Activated naive CD8-positive, alpha-beta T cell treated with anti-CD3 and anti-CD28 coated beads, Interleukin-2, amount 10 ng/mL, durations not matched to agents 7 days and 5 days (primary cell): Measurements from ENCODE around the gene MRPL21. TPM values are rescaled to one million over a fixed set of nuclear protein-coding genes. Genes with fewer than 3 reads are reported as not detected.
"Not testable (repeated sequence)": the region's sequence is repeated elsewhere in the genome, so short reads cannot be mapped to it uniquely, and the experiment has no call there.

Source experiments
- ATAC-seq: fragments of 150-1000 bp; cut with Tn5 transposase; one replicate; pipeline ENCODE4 v1.10.0; 2021; ENCODE audit warnings: low read depth, moderate library complexity
- POLR2A ChIA-PET: fragments of 350-600 bp; sonication (Branson Sonifier 250); formaldehyde crosslinking; loops from one replicate; lab custom pipeline; 2021; ENCODE audit warnings: antibody characterized with exemption; lab: Charles Lee
- DNase-seq: peaks from one replicate; pipeline ENCODE4 v3.0.0; 2021
- H3K27ac Mint-ChIP-seq: one replicate; pipeline ENCODE4 v1.8.0; 2022; ENCODE audit warnings: mild to moderate bottlenecking, mixed read lengths
- H3K27me3 Mint-ChIP-seq: one replicate; pipeline ENCODE4 v1.8.0; 2022; ENCODE audit warnings: mild to moderate bottlenecking, moderate library complexity, mixed read lengths
- H3K36me3 Mint-ChIP-seq: one replicate; pipeline ENCODE4 v1.8.0; 2021; ENCODE audit warnings: mild to moderate bottlenecking, mixed read lengths
- H3K4me1 Mint-ChIP-seq: one replicate; pipeline ENCODE4 v1.8.0; 2021; ENCODE audit warnings: mixed read lengths
- H3K4me3 Mint-ChIP-seq: one replicate; pipeline ENCODE4 v1.8.0; 2022; ENCODE audit warnings: mild to moderate bottlenecking, moderate library complexity, mixed read lengths
- H3K9me3 Mint-ChIP-seq: one replicate; pipeline ENCODE4 v1.8.0; 2021; ENCODE audit warnings: mixed read lengths
- total RNA-seq, 2 experiments: library from RNA; stranded (reverse); gene quantifications; one replicate each; pipeline ENCODE4 v1.2.3, GENCODE V29; 2021

Gene MRPL21
- total RNA-seq, 2 experiments from 2014 or later = 46.9 to 49.3 TPM

GRCh38 chr11:68862421-68862820, 41.2 kb downstream of the MRPL21 start:
- DNase-seq (no peak), ATAC-seq (no peak)
- no peaks in the 10 kb centered on the region for H3K27me3 Mint-ChIP-seq
- no peaks in the 10 kb centered on the region for H3K4me1 Mint-ChIP-seq
- H3K27ac Mint-ChIP-seq = no peak overlapping the region
- POLR2A ChIA-PET = no interaction called here
- H3K4me3 Mint-ChIP-seq = no peak overlapping the region
- H3K9me3 Mint-ChIP-seq = peaks cover 1% of the 10 kb centered on the region
- H3K36me3 Mint-ChIP-seq = no peaks in the 10 kb centered on the region

GRCh38 chr11:68859123-68859522, 44.5 kb downstream of the MRPL21 start:
- peaks cover 19% of the 10 kb centered on the region for H3K27me3 Mint-ChIP-seq
- DNase-seq (no peak), ATAC-seq (no peak)
- POLR2A ChIA-PET = no interaction called here
- H3K36me3 Mint-ChIP-seq = no peaks in the 10 kb centered on the region
- peaks cover 1% of the 10 kb centered on the region for H3K4me1 Mint-ChIP-seq
- no peak overlapping the region for H3K27ac Mint-ChIP-seq
- H3K9me3 Mint-ChIP-seq = peaks cover 1% of the 10 kb centered on the region
- no peak overlapping the region for H3K4me3 Mint-ChIP-seq

- Mint-ChIP-seq H3K27ac (no peak overlapping the region), H3K36me3 (no peaks in the 10 kb centered on the region), H3K4me3 (no peak overlapping the region), H3K27me3 (peaks cover 36% of the 10 kb centered on the region), H3K9me3 (no peaks in the 10 kb centered on the region), H3K4me1 (peaks cover 5% of the 10 kb centered on the region)
- POLR2A ChIA-PET = no interaction called here
- no peak for DNase-seq
- no peak for ATAC-seq
These were observed 46.5 kb downstream of the MRPL21 start for GRCh38 chr11:68857037-68857586.

- DNase-seq, POLR2A ChIA-PET, H3K36me3 Mint-ChIP-seq, H3K27ac Mint-ChIP-seq, H3K4me1 Mint-ChIP-seq, H3K9me3 Mint-ChIP-seq, ATAC-seq: not testable (repeated sequence)
- Mint-ChIP-seq H3K27me3 (peaks cover 36% of the 10 kb centered on the region), H3K4me3 (peak overlapping the region; percentile 10)
These were observed 47.1 kb downstream of the MRPL21 start for GRCh38 chr11:68856425-68857030.

- DNase-seq (peak; percentile 43), ATAC-seq (peak; percentile 45)
- POLR2A ChIA-PET = no interaction called here
- peaks cover 5% of the 10 kb centered on the region for H3K4me1 Mint-ChIP-seq
- H3K27ac Mint-ChIP-seq = no peak overlapping the region
- peaks cover 36% of the 10 kb centered on the region for H3K27me3 Mint-ChIP-seq
- no peaks in the 10 kb centered on the region for H3K36me3 Mint-ChIP-seq
- peak overlapping the region; percentile 39 for H3K4me3 Mint-ChIP-seq
- H3K9me3 Mint-ChIP-seq = no peaks in the 10 kb centered on the region
These were observed 48.2 kb downstream of the MRPL21 start for GRCh38 chr11:68855205-68855981.

GRCh38 chr11:68854273-68854958, 49.2 kb downstream of the MRPL21 start:
- peaks cover 5% of the 10 kb centered on the region for H3K4me1 Mint-ChIP-seq
- H3K27ac Mint-ChIP-seq = no peak overlapping the region
- no peak for DNase-seq
- H3K27me3 Mint-ChIP-seq = peaks cover 36% of the 10 kb centered on the region
- no peak overlapping the region for H3K4me3 Mint-ChIP-seq
- H3K36me3 Mint-ChIP-seq = no peaks in the 10 kb centered on the region
- H3K9me3 Mint-ChIP-seq = no peaks in the 10 kb centered on the region
- POLR2A ChIA-PET = no interaction called here
- ATAC-seq = no peak

GRCh38 chr11:68852628-68853027, 51.0 kb downstream of the MRPL21 start:
- Mint-ChIP-seq H3K4me1 (peaks cover 5% of the 10 kb centered on the region), H3K27me3 (peaks cover 40% of the 10 kb centered on the region), H3K4me3 (no peak overlapping the region), H3K36me3 (no peaks in the 10 kb centered on the region), H3K9me3 (no peaks in the 10 kb centered on the region), H3K27ac (no peak overlapping the region)
- DNase-seq (no peak), ATAC-seq (no peak)
- POLR2A ChIA-PET = interaction anchor here (1.4 kb wide), 1 partner anchor 10 kb away, joined by 4 read pairs; no protein-coding TSS in a partner anchor

- Mint-ChIP-seq H3K27ac (no peak overlapping the region), H3K27me3 (peaks cover 18% of the 10 kb centered on the region), H3K9me3 (no peaks in the 10 kb centered on the region), H3K4me1 (peaks cover 11% of the 10 kb centered on the region), H3K36me3 (no peaks in the 10 kb centered on the region), H3K4me3 (no peak overlapping the region)
- POLR2A ChIA-PET = no interaction called here
- ATAC-seq (no peak), DNase-seq (no peak)
These were observed 55.2 kb downstream of the MRPL21 start for GRCh38 chr11:68848429-68848828.

GRCh38 chr11:68847395-68847794, 56.2 kb downstream of the MRPL21 start:
- peaks cover 13% of the 10 kb centered on the region for H3K4me1 Mint-ChIP-seq
- H3K9me3 Mint-ChIP-seq = no peaks in the 10 kb centered on the region
- POLR2A ChIA-PET = no interaction called here
- H3K4me3 Mint-ChIP-seq = no peak overlapping the region
- H3K36me3 Mint-ChIP-seq = no peaks in the 10 kb centered on the region
- no peak overlapping the region for H3K27ac Mint-ChIP-seq
- ATAC-seq = no peak
- DNase-seq = no peak
- peaks cover 8% of the 10 kb centered on the region for H3K27me3 Mint-ChIP-seq

- Mint-ChIP-seq H3K36me3 (no peaks in the 10 kb centered on the region), H3K4me1 (peaks cover 17% of the 10 kb centered on the region), H3K27me3 (peaks cover 8% of the 10 kb centered on the region), H3K4me3 (no peak overlapping the region), H3K27ac (no peak overlapping the region), H3K9me3 (no peaks in the 10 kb centered on the region)
- DNase-seq = no peak
- POLR2A ChIA-PET = no interaction called here
- ATAC-seq = no peak
These were observed 58.2 kb downstream of the MRPL21 start for GRCh38 chr11:68845351-68846002.

- Mint-ChIP-seq H3K4me3 (peak overlapping the region; percentile 30), H3K4me1 (peaks cover 23% of the 10 kb centered on the region), H3K27me3 (peaks cover 8% of the 10 kb centered on the region), H3K9me3 (no peaks in the 10 kb centered on the region), H3K27ac (no peak overlapping the region), H3K36me3 (no peaks in the 10 kb centered on the region)
- DNase-seq (no peak), ATAC-seq (no peak)
- POLR2A ChIA-PET = interaction anchor here (1.4 kb wide), 2 partner anchors 14 to 59 kb away, joined by 3 to 4 read pairs; partner anchors contain the start of genes IGHMBP2 and MRPL21
These were observed 58.8 kb downstream of the MRPL21 start for GRCh38 chr11:68844801-68845200.

GRCh38 chr11:68844376-68844775, 59.3 kb downstream of the MRPL21 start:
- peaks cover 24% of the 10 kb centered on the region for H3K4me1 Mint-ChIP-seq
- H3K4me3 Mint-ChIP-seq = peak overlapping the region; percentile 97
- no peak for DNase-seq
- H3K27me3 Mint-ChIP-seq = peaks cover 8% of the 10 kb centered on the region
- H3K9me3 Mint-ChIP-seq = no peaks in the 10 kb centered on the region
- POLR2A ChIA-PET = interaction anchor here (0.6 to 1.4 kb wide), 3 partner anchors 14 to 59 kb away, joined by 3 to 4 read pairs (median 3); partner anchors contain the start of genes IGHMBP2 and MRPL21
- H3K36me3 Mint-ChIP-seq = no peaks in the 10 kb centered on the region
- no peak for ATAC-seq
- no peak overlapping the region for H3K27ac Mint-ChIP-seq
